Ureter (tissue), 1 donor: Measurements from ENCODE around the gene ERICH2. TPM values are rescaled to one million over a fixed set of nuclear protein-coding genes. Genes with fewer than 3 reads are reported as not detected.

ENCODE experiments used
- DNase-seq: peaks from one replicate; pipeline ENCODE4 v3.0.0-alpha.2; 2020; ENCODE audit warnings: low spot score
- total RNA-seq: library from RNA; stranded (reverse); gene quantifications from one replicate; pipeline ENCODE4 v1.2.4, GENCODE V29; 2023
- donor health status: DM: yes; HTN: yes; CAD: no.

The ERICH2 gene
- total RNA-seq, 1 donor from 2014 or later = 1.4 TPM

DNA sequence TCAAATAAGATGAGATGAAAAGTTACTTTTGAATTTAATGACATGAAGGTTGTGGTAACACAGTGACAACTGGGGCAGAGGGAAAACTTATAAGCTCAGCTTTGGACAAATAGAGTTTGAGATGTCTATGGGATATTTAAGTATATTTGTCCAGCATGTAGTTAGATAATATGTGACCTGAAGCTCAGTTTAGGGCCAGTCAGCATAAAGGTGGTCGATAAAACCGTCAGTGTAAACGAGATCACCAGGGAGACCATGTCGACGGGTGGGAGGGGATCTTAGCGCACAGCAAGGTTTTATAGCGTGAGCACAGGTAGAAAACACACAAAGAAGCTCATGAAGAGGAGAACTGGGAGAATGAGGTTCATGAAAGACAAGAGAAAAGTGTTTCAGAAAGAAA lies 7.4 kb upstream of the ERICH2 start:
- DNase-seq = no peak

DNA sequence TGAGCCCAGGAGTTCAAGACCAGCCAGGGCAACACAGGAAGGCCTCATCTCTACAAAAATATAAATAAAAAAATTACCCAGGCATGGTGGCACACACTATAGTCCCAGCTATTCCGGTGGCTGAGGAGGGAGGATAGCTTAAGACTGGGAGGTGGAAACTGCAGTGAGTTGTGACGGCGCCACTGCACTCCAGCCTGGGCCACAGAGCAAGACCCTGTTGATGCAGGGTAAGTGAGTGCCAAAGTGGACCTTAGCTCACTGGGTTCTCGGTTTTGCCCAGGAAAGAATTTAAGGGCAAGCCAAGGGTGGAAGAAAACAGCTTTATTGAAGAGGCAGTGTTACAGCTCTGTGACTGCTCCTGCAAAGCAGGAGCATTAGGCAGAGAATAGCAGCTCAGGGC lies 6.9 kb upstream of the ERICH2 start:
- DNase-seq = no peak

DNA sequence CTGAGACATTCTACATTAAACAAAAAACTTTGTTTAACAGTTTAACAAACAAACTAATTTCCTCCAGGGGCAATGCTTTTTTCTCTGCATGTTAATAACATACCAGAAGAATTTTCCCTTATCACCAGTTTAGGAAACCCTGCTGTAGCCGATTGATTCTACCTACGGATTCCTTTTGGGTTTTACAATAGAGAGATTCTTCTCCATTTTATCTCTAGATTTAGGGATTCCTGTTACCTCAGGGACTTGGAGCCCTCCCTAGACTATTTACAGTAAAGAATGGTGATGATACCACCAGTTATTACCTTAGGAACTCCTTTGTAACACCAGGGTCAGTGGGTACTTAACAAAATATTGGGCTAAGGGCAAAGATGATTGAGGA lies 5.3 kb upstream of the ERICH2 start:
- no peak for DNase-seq

DNA sequence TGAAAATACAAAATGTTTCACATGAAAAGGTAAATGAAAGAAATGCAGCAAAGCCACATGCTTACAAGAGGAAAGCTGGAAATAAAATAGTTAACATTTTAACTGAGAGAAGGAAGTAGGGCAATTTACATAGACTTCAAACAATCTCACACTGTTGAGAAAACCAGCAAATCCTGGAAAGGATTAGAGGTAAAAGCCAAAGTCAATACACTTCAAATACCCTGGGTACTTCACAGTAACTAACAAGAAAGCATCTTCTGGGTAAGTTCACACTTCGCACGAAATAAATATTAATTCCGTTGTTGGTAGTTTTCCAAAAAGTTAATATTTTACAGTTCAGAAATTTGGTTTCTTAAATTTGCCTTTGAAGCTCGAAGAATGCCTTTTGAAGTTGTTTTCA lies 3.5 kb upstream of the ERICH2 start:
- DNase-seq = no peak

DNA sequence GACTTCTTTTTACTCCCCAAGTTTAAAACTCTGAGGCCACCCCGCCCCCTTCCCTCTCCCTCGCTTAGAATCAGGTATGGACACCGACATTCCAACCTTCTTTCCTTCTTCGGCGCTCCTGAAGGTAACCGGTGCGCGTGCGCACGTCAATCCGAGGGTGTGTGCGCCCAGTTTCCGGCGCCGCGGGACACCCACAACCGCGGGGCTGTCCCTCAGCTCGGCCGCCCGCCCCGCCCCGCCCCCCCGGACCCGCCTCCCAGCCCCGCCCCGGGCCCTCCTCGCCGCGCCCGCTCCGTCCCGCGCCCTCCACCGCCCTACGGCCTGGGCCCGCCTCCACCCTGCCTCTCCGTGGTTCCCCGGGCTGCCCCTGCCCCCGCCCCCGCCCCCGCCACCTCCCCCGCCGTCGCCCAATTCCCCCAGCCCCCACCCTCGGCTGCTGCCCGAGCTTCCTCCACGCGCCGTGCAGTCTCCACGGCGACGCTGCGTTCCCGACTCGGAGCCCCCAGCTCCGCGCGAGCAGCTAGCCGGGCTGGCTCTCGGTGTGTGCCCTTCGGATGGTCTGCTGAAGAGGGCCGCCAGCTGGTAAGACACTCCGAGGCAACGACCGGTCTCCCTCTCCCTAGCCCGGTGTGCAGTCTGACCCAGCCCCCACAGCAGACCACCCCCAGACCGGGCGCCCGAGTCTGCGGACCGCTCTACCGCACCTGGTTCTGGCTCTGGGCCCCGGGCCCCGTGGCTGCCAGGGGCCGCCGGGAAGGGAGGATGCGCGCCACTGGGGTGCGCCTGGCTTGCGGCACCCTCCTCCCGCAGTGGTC lies 635 bp downstream of the ERICH2 start:
- DNase-seq = peak; percentile 76

DNA sequence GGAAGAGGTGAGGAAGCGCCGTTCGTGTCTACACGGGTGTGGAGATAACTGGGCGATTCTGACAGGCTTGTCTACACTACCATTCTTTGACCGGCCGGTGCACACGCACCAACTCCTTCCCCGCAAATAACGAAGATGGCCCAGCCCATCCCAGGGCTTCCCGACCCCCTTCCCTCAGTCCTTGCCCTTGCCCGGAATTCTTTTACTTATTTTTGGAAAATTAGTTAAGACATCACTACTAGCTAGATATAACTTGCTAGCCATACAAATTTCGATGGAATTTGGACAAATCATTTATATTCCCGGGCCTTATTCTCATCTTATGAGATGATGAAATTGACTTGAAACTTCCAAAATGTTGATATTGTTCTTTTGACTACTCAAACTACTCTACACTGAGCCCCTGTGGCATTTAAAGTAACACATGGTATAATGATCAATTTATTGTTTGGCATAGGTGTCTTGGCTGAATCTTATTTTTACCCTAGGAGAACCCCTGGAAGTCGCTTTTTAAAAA lies 1.3 kb downstream of the ERICH2 start:
- no peak for DNase-seq

DNA sequence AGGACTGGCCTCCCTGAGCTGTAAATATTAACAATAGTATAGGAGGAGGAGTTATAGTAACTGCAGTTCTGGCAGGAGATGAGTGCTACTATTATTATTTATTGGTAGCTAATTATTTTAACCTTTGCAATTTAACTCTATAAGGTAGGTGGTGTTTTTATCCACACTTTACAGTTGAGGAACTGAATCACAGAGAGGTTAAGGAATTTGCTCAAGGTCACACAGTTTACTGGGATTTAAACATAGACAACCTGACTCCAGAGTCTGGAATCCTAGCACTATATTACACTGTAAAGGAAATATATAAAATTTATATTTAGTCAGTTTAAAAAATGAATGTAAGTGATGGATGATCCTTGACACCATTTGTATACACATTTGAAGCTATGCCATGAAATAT lies 2.1 kb downstream of the ERICH2 start:
- no peak for DNase-seq

DNA sequence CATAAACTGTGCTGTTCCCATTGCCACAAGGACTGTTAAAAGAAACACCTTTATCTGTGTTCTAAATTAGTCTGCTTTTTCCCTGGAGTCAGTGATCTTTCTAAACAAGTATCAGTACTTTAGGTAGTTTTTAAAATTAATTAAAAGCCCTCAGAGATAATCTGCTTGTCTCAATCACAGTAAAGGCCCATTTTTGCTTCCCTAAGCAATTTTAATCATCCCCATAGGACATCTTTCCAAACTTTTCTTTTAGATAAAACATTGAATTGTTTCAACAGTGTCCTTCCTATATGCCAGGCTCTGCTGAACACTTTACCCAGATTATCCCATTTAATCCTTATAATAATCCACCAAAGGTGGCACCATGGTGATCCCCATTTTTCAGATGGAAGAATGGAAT lies 3.9 kb downstream of the ERICH2 start:
- no peak for DNase-seq

DNA sequence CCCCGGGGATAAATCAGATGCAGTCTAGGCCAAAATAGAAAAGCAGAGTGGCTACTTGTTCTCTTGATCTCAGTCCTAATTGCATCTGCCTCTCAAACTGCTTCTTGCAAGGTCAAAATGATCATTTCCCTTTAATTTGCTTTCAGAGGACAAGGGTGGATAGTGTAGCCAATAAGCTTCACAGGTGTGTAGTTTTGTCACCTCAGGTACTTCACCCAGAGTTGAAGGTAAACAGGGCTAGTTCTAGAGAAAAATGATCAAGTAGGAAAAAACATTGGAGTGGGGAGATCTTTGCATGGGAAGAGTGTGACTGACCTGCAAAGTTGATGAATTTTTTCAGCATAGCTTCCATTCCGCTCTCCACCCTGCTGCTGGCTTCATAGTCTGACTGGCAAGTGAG lies 8.7 kb downstream of the ERICH2 start:
- DNase-seq = no peak

DNA sequence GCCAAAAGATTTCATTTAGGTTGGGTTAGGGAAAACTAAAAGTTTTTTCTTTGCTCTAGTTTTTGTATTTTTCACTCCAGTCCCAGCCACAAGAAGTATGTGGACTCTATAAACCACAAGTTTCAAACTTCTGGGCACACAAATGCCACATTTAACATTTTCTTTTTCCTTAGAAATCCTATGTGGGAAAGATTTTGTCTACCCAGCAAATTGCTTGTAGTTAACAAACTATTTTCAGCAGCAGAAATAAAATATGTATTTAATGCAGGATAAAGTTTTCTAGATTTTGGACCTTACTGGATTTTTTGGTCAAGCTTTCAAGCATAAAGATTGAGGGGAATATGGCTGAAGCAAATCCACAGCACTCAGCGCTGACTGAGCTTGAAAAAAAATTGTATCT lies 9.1 kb downstream of the ERICH2 start:
- no peak for DNase-seq

DNA sequence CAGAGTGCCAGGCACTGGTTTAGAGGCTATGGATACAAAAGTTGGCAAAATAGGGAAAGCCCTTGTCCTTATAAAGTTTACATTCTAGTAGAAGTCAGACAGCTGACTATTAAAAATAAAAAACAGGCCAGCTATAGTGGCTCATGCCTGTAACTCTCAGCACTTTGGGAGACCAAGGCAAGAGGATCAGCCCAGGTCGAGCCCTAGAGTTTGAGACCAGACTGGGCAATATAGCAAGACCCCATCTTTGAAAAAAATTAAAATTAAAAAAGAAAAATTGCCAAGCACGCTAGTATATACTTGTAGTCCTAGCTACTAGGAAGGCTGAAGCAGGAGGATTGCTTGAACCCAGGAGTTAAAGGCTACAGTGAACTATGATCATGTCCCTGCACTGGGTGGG lies 12.5 kb downstream of the ERICH2 start:
- no peak for DNase-seq

DNA sequence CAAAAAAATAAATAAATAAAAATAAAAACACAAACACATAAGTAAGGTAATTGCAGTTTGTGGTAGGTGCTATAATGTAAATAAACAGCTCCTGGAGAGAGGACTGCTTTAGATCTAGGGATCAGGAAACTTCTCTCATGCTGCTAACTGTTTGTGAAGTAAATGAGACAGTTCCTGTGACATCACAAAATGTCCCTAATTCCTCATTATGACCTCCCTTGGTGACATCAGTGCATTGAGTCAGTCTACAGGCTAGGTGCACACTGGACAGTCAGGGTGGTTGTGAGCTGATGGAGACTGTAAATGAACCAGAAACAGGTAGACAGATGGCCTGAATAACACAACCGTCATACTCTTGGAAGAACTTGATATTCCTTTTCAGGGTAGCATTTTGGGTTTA lies 13.4 kb downstream of the ERICH2 start:
- DNase-seq = no peak

DNA sequence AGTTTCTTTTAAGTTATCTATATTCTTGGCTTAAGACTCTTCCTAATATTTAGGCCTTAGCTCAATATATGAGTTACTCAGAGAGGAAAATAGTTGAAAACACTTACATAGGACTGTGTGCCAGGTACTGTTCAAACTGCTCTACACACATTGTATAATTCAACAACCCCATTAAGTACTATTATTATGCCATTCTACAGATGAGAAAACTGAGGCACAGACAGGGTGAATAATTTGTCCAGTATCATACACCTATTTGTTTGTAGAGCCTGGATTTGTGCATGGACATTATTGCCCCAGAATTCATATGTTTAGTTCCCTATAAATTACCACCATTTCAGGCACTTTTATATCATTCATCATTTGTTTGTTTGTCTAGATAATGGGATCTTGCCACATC lies 28.8 kb downstream of the ERICH2 start:
- DNase-seq = no peak

DNA sequence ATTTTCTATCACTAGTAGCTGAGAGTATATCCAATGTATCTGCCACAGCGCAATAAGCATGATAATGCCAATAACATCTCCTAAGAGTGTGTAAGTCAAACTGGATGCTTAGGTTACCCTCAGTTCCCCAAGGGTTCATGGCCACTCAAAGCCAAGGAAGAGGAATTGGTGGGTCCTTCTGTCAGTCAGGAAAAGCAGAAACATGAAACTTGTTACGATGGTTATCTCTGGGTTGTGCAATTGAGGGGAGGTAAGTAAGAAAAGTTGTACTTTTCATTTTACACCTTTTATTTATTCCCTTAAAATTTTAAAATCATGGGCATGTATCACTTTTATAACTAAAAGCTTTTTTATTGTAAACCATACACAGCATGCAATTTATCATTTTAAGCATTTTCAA lies 36.4 kb downstream of the ERICH2 start:
- DNase-seq = no peak

DNA sequence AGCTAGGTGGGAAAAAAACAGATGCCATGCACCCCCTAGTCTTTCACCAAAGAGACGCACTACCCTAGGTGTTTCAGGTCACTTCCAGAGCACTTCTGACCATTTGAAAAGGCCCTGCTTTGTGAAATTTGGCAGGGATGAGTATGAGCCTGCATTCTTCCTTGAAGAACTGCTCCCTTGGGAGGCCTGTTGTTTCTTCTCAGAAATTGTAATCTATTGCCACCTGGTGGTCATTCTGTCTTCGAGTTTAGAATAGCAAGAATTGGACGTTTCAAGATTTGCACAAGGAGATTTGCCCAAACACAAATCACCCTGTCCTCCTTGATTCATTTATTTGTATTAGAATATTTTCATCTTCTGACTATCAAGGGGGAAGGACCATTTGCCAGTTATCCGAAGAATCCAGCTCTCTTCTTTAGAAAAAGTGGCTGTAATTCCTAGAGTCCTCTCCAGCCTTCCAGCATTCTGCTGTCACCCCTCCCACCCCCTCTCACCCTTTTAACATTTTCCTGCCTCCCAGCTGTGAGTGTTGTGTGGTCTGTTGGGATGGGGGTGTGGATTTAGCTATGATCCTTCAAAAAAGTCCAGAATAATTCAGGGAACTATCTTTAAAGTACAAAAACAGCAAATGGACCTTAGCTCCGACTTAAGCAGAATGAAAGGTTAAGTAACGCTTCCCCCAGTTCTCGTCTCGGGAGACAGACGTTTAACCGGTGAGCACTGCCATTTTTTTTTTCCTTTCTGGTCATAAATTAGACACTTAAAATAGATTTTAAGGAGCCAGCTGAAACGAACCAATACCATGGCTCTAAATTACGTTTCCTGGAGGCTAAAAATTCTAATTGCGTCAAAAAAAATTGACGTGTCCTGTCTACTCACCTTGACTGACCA lies 42.8 kb downstream of the ERICH2 start:
- peak; percentile 66 for DNase-seq

DNA sequence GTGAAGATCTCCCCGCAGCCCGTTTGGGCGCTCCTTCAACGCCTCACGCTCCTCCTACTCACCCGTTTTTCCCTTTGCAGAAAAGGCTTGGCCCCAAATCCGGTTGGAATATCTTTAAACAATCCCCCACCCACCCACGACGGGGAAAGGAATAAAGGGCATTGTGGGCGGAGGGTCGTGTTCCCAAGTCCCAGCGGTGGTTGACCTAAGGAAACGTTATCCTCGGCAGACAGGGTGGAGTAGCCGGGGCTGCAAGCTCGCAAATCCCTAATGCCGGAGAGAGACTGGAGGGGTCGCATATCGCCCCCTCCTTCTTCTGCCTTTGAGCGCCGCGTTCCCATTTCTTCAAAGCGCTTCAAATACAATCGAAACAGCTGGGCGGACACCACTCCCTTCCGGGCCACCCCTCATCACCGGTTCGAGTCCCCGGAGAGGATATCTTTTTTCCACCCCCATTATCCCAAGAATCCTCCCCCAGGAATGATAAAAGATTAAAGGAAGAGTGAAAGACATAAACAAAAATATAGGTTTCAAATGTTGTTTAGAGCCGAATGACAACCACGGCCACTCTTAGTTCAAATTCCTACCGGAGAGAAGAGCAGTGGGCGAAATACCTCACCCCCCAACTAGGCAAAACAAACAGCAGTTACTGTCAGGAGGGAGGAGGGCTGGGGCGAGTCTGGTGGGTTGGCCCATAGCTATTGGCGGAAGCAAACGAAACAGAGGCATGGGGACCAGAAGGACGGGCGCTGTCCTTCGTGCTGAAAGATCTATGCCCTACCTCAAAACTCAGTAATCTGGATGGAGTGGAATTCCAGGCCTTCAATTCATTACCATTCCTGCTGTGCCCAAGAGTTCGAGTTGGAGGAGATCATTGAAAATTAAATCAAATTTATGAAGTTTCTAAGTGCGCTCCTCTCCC lies 43.7 kb downstream of the ERICH2 start:
- DNase-seq = no peak

DNA sequence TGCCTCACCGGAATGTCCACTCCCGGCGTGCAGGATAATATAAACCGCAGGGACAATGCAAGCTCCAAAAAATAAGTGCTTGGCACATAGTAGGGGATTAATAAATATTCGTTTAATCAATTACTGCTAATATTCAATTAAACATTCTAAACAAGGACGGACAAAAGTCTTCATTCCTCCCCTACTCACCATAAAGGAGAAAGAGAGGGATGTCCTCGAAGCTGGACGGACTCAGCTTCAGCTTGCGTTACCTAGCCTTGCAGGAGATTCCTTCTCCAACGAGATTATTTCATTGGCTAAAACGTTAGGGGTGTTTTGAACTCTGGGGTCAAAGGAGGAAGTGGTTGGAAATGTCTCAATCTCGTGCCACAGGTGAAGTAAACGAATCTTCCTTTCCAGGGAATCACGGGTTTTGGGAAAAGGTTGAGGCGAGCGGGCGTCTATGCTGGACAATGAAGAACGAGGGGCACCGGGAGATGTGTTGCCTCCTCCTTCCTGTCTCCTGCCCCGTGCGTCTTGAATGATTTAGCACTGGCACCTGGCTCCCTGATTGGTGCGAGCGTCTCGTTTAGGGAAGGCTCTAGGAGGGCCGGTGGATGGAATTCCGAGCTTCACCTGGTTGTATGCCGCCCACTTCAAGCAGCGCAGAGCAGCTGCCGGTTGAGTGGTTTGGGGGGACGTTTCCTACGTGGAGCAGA lies 44.5 kb downstream of the ERICH2 start:
- DNase-seq = no peak

DNA sequence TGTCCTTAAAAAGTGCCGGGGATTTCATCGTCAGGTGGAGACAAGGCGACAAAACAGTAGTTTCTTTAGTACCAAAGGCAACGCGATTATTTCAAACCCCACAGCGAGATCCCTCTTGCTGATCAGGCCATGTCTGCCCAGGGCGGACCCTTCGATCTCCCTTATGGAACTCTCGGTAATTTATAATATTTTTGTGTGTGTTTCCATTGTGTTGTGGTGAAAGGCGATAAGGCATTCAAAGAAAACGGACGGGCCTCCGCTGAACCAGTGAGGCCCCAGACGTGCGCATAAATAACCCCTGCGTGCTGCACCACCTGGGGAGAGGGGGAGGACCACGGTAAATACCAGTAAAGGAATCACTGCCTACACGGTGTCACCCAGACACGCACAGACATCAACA lies 45.1 kb downstream of the ERICH2 start:
- DNase-seq = no peak

DNA sequence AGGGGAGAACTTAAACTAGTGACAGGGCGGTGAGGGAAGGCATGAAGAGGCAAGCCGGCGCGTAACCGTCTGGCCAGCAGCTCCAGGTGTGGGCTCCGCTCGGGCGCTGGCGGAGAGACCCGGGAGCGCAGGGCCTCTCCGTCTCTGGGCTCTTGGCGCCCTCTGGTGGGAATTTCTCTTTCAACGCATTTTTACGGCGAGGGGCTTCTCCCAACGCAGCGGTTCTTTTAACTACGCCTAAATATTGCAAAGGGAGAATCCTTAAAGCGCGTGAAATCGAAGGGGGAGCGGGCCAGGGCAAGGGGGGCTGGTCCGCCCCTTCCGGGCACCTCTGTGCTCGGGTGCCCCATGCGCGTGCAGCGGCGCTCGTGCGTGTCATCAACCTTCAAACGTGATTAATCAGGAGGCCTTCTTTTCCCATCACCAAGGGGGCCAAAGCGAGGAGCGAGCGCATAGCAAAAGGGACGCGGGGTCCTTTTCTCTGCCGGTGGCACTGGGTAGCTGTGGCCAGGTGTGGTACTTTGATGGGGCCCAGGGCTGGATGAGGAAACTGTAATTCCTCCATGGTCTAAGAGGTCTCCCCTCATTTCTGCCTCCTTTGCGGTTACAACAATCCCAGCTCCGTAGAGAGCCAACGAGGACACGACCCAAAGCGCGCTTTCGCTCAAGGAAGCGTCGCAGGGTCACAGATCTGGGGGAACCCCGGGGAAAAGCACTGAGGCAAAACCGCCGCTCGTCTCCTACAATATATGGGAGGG lies 45.7 kb downstream of the ERICH2 start:
- peak; percentile 60 for DNase-seq

DNA sequence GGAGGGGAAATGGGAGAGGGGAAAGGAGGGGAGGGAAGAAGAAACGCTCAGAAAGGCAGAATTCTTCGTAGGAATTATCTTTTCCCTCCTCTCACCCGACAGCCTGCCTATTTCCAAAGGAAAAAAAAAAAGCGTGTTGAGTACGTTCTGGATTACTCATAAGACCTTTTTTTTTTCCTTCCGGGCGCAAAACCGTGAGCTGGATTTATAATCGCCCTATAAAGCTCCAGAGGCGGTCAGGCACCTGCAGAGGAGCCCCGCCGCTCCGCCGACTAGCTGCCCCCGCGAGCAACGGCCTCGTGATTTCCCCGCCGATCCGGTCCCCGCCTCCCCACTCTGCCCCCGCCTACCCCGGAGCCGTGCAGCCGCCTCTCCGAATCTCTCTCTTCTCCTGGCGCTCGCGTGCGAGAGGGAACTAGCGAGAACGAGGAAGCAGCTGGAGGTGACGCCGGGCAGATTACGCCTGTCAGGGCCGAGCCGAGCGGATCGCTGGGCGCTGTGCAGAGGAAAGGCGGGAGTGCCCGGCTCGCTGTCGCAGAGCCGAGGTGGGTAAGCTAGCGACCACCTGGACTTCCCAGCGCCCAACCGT lies 46.4 kb downstream of the ERICH2 start, which contains the start of gene GAD1:
GAD1 (plus strand) TSS at position 384 of the 589 bp plus-strand sequence. CDS start 1,705 bp downstream, outside the sequence.
- DNase-seq = peak; percentile 79
